Nephron (organoid): ENCODE results near the gene HAGHL.

ENCODE experiments used
- H3K27ac Mint-ChIP-seq, 3 experiments: 2 replicates each; pipeline ENCODE4 v1.8.0; 2020; ENCODE audit warnings: mixed read lengths in 3 of 3, mild to moderate bottlenecking in 2 of 3, moderate library complexity in 1 of 3
- H3K27me3 Mint-ChIP-seq: 2 replicates; pipeline ENCODE4 v1.8.0; 2021; ENCODE audit warnings: low read depth, mild to moderate bottlenecking, moderate library complexity, mixed read lengths
- H3K36me3 Mint-ChIP-seq: 2 replicates; pipeline ENCODE4 v1.8.0; 2020; ENCODE audit warnings: low read depth, mixed read lengths
- H3K4me1 Mint-ChIP-seq: 2 replicates; pipeline ENCODE4 v1.8.0; 2020; ENCODE audit warnings: mixed read lengths
- H3K4me3 Mint-ChIP-seq, 3 experiments: 2 replicates each; pipeline ENCODE4 v1.8.0; 2020; ENCODE audit warnings: mild to moderate bottlenecking in 3 of 3, mixed read lengths in 3 of 3, moderate library complexity in 2 of 3
- H3K9me3 Mint-ChIP-seq: 2 replicates; pipeline ENCODE4 v1.8.0; 2020; ENCODE audit warnings: mixed read lengths
- CTCF ChIP-seq, 3 experiments: fragments of 200-600 bp; sonication (generic); IDR thresholded peaks; one replicate each; pipeline ENCODE4 v1.5.0; 2021; ENCODE audit warnings: antibody characterized with exemption in 3 of 3; ENCODE audit not compliant: unreplicated experiment in 3 of 3

Gene HAGHL

GRCh38 chr16:725463-726187, 1.3 kb upstream of the HAGHL start:
- Mint-ChIP-seq H3K27ac (no peak overlapping the region), H3K27me3 (peaks cover 13% of the 10 kb centered on the region), H3K36me3 (no peaks in the 10 kb centered on the region), H3K9me3 (no peaks in the 10 kb centered on the region), H3K4me3 (peak overlapping the region in 1 of 3 experiments; percentile 19), H3K4me1 (no peaks in the 10 kb centered on the region)
- TF ChIP-seq CTCF (IDR thresholded peaks at IDR 0.05; ENCODE audit: unreplicated experiment in 3 of 3): no peak

GRCh38 chr16:726188-726437, 793 bp upstream of the HAGHL start:
- Mint-ChIP-seq H3K27ac (no peak overlapping the region), H3K9me3 (no peaks in the 10 kb centered on the region), H3K4me3 (peak overlapping the region in 1 of 3 experiments; percentile 47), H3K4me1 (no peaks in the 10 kb centered on the region), H3K36me3 (no peaks in the 10 kb centered on the region), H3K27me3 (peaks cover 13% of the 10 kb centered on the region)
- TF ChIP-seq CTCF (IDR thresholded peaks at IDR 0.05; ENCODE audit: unreplicated experiment in 3 of 3): no peak

GRCh38 chr16:727291-727977, 528 bp downstream of the HAGHL start:
- no peak overlapping the region for H3K27ac Mint-ChIP-seq
- no peak for TF ChIP-seq CTCF (IDR thresholded peaks at IDR 0.05; ENCODE audit: unreplicated experiment in 3 of 3)
- H3K9me3 Mint-ChIP-seq: no peaks in the 10 kb centered on the region
- H3K4me1 Mint-ChIP-seq: no peaks in the 10 kb centered on the region
- H3K27me3 Mint-ChIP-seq: peaks cover 13% of the 10 kb centered on the region
- H3K36me3 Mint-ChIP-seq: peaks cover 3% of the 10 kb centered on the region
- peak overlapping the region in 1 of 3 experiments; percentile 35 for H3K4me3 Mint-ChIP-seq

- Mint-ChIP-seq H3K27me3 (peaks cover 13% of the 10 kb centered on the region), H3K4me3 (peak overlapping the region; percentile 22 to 45 (median 28)), H3K27ac (no peak overlapping the region), H3K4me1 (no peaks in the 10 kb centered on the region), H3K9me3 (no peaks in the 10 kb centered on the region), H3K36me3 (peaks cover 7% of the 10 kb centered on the region)
- no peak for TF ChIP-seq CTCF (IDR thresholded peaks at IDR 0.05; ENCODE audit: unreplicated experiment in 3 of 3)
Observed at GRCh38 chr16:728131-728889, 1.4 kb downstream of the HAGHL start.

- Mint-ChIP-seq H3K27ac (no peak overlapping the region), H3K9me3 (no peaks in the 10 kb centered on the region), H3K4me1 (no peaks in the 10 kb centered on the region), H3K27me3 (peaks cover 13% of the 10 kb centered on the region), H3K4me3 (peak overlapping the region in 2 of 3 experiments; percentile 22 to 45), H3K36me3 (peaks cover 7% of the 10 kb centered on the region)
- TF ChIP-seq CTCF (IDR thresholded peaks at IDR 0.05; ENCODE audit: unreplicated experiment in 3 of 3): no peak
Observed at GRCh38 chr16:728890-729744, 2.2 kb downstream of the HAGHL start.
